Right lobe of liver (tissue), 6 donors: ENCODE measurements around the gene NBAS. TPM values are rescaled to one million over a fixed set of nuclear protein-coding genes. Genes with fewer than 3 reads are reported as not detected.

ENCODE experiments used
- ATAC-seq, 4 donors: fragments of 200-7000 bp; cut with Tn5 transposase; one replicate each; pipeline ENCODE4 v1.9.1; 2020; ENCODE audit warnings: mild to moderate bottlenecking in 4 of 4, moderate library complexity in 4 of 4
- DNase-seq, 3 donors: peaks; one replicate each; pipeline ENCODE4 v3.0.0-alpha.2; 2020
- H3K27ac ChIP-seq, 3 donors: fragments of 200-600 bp; one replicate each; pipeline ENCODE4 v1.8.0; 2022
- H3K27me3 ChIP-seq, 2 donors: fragments of 200-600 bp; one replicate each; pipeline ENCODE4 v1.8.0; 2022
- H3K36me3 ChIP-seq, 4 donors: fragments of 200-600 bp; sonication (generic) in 1 of 4; one replicate each; pipeline versions ENCODE4 v1.5.1 to v1.8.0; 2017 to 2022; ENCODE audit warnings: control low read depth in 1 of 4
- H3K4me1 ChIP-seq, 4 donors: fragments of 200-600 bp; sonication (generic) in 1 of 4; one replicate each; pipeline versions ENCODE4 v1.5.1 to v1.8.0; 2017 to 2022; ENCODE audit warnings: control low read depth in 1 of 4
- H3K4me3 ChIP-seq, 3 donors: fragments of 200-600 bp; one replicate each; pipeline ENCODE4 v1.8.0; 2022
- H3K9me3 ChIP-seq, 4 donors: fragments of 200-600 bp; sonication (generic) in 1 of 4; one replicate each; pipeline versions ENCODE4 v1.5.1 to v1.8.0; 2017 to 2022; ENCODE audit warnings: control low read depth in 1 of 4
- CTCF ChIP-seq, 4 donors: fragments of 200-600 bp in 3 of 4; fragments of 450-650 bp in 1 of 4; IDR thresholded peaks; one replicate each; pipeline versions ENCODE4 v1.5.1 to v1.8.0; 2016 to 2022; ENCODE audit warnings: antibody characterized with exemption in 4 of 4, mild to moderate bottlenecking in 2 of 4
- POLR2A ChIP-seq: fragments of 450-650 bp; IDR thresholded peaks from one replicate; pipeline ENCODE4 v1.6.1; 2017; ENCODE audit warnings: antibody characterized with exemption, mild to moderate bottlenecking
- WGBS: methylation state at CpG from one replicate; pipeline ENCODE4 v1.1.6; 2018; ENCODE audit warnings: low coverage, low lambda C conversion rate; ENCODE audit not compliant: insufficient coverage; ENCODE audit errors: missing lambda C conversion rate; 5-methylcytosine and 5-hydroxymethylcytosine counted together
- intact Hi-C, 2 donors: fragments of 100-400 bp; cut with DNase I; formaldehyde crosslinking; loops; one replicate each; pipeline versions ENCODE4 v1.11.2 to v1.14.1; 2022
- total RNA-seq, 6 experiments: library from RNA; depleted of rRNA in 2 of 6; stranded (reverse); fragments of >200 nt in 2 of 6; fragmentation: NEBNext Ultra II Directional in 3 of 6; extraction: Animal tissue kit (Norgen Biotek cat#: 25700) in 3 of 6; gene quantifications; one replicate each; pipeline versions ENCODE4 v1.1.0 to v1.2.4, GENCODE V29; 2016 to 2023
- donor health status: DM: no; HTN: yes; CAD: no.
- donor health status: DM: no; HTN: no; CAD: no.
- donor health status: DM: no; HTN: no; CAD: no.
- donor health status: DM: no; HTN: yes; CAD: no.
- donor health status: DM: no; HTN: yes; CAD: no.

NBAS gene
- total RNA-seq, 6 experiments from 2014 or later, result 16.1 to 21.8 (median 18.5) TPM

DNA sequence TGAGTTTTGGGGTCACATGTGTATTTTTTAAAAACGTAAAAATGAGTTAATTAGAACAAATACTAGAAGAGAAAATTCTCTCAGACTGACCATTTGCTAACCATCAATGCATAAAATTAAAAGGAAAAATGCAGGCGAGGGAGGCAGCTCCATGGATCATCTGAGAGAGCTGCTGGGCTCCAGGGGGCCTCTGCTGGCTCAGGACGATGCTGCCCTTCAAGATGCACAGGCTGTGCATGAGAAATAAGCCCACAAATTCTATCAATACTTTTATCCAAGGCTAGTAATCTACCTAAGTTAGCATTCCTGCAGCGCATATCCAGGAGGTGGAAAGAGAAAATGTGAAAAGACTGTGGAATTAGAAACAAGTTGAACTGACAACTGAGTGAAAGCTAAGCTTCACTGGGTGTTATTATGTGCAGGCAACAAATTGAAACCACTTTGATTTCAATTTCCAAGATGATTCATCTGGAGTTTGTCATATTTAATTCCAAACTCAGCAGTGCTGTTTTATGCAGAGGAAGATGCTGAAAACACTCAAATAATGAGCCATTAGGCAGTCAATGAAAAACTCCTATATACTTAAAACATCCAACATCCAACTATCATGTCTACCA is 261.1 kb downstream of the NBAS start:
- no peak for DNase-seq
- TF ChIP-seq CTCF (IDR thresholded peaks at IDR 0.05) (no peak), POLR2A (no peak)
- ATAC-seq, result no peak
- Histone ChIP-seq H3K9me3 (no peaks in the 10 kb centered on the region), H3K36me3 (no peaks in the 10 kb centered on the region), H3K4me1 (no peaks in the 10 kb centered on the region), H3K27me3 (no peaks in the 10 kb centered on the region), H3K27ac (no peak overlapping the region), H3K4me3 (no peak overlapping the region)
- intact Hi-C loops, result no loop called here
- 94% methylated on average over 4 of the region's 4 CpGs for WGBS

DNA sequence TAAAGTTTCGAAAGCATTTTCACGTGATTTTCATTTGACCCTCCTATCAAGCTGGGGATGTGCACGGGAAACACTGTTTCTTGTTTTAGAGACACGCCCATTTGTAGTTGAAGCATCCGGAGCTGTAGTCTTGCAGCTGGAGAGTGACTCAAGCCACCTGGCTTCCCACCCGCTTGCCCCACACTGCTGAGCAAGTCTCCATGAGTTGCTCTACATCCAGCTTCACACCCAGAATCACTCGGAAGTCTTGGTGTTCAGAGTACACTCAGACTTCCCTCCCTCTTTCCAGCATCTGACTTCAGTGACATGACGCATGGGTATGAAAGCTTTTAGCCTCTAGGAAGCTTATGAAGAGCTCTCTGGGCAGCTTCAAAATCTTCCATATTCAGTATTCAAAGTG is 262.4 kb downstream of the NBAS start:
- DNase-seq, result no peak
- Histone ChIP-seq H3K4me1 (no peaks in the 10 kb centered on the region), H3K36me3 (no peaks in the 10 kb centered on the region), H3K27ac (no peak overlapping the region), H3K4me3 (no peak overlapping the region), H3K27me3 (no peaks in the 10 kb centered on the region), H3K9me3 (no peaks in the 10 kb centered on the region)
- intact Hi-C loops, result no loop called here
- ATAC-seq, result no peak
- 86% methylated on average over 7 of the region's 8 CpGs for WGBS
- TF ChIP-seq POLR2A (no peak), CTCF (IDR thresholded peaks at IDR 0.05) (no peak)

DNA sequence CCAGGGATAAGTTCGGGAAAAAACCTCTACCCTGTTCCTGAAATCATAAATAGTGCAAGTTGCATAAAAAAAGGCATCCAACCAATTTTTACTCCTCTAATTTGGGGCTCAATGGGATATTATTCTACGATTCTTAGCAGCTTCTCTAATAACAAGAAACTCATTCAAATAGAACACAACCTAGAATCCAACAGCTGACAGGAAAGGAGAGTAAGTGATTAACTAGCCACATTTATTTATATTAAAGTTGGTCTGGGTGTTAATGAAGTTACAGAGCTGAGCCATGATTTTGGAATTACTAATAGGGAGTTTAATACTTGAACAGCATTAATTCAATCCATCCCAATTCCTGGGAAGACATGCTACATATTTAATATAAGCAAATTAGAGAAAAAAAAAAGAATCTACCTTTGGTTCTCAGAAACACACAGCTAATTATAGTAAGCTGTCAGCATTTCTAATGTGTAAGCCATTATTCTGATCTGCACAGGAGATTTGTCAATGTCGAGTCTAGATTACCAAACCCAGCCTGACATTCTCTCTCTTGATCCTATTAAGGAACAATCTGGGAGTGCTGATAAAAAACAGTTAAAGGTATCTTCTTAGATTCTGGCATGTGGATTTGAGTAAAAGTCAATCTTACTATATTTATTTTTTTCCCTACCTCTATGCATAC is 267.7 kb downstream of the NBAS start:
- DNase-seq, result no peak
- Histone ChIP-seq H3K4me3 (no peak overlapping the region), H3K36me3 (no peaks in the 10 kb centered on the region), H3K4me1 (no peaks in the 10 kb centered on the region), H3K9me3 (no peaks in the 10 kb centered on the region), H3K27ac (no peak overlapping the region), H3K27me3 (no peaks in the 10 kb centered on the region)
- WGBS, result 89% methylated on average over 3 of the region's 3 CpGs
- intact Hi-C loops, result no loop called here
- no peak for ATAC-seq
- TF ChIP-seq POLR2A (no peak), CTCF (IDR thresholded peaks at IDR 0.05) (no peak)

- Histone ChIP-seq H3K4me1 (peaks cover 0 to 8% (median 0%) of the 10 kb centered on the region in 4 donors), H3K27me3 (no peaks in the 10 kb centered on the region), H3K27ac (no peak overlapping the region), H3K4me3 (no peak overlapping the region), H3K9me3 (no peaks in the 10 kb centered on the region), H3K36me3 (no peaks in the 10 kb centered on the region)
- WGBS, result 93% methylated on average over 5 of the region's 26 CpGs
- DNase-seq, result no peak
- ATAC-seq, result peak in 1 of 4 donors; percentile 22
- no peak for TF ChIP-seq CTCF (IDR thresholded peaks at IDR 0.05)
- no peak for TF ChIP-seq POLR2A
- intact Hi-C loops, result no loop called here
Observed at GRCh38 chr2:15287447-15288184, 273.5 kb downstream of the NBAS start.
